ENCODE data around the gene TMEM38A. TPM values are rescaled to one million over a fixed set of nuclear protein-coding genes. Genes with fewer than 3 reads are reported as not detected.
A peak's percentile ranks its signal among the peaks of the same experiment; 100 is the strongest.
"Not testable (repeated sequence)": the region's sequence is repeated elsewhere in the genome, so short reads cannot be mapped to it uniquely, and the experiment has no call there.

Gene TMEM38A
- total RNA-seq, 4 donors from 2014 or later: 3.3 to 7.3 (median 3.6) TPM

DNA sequence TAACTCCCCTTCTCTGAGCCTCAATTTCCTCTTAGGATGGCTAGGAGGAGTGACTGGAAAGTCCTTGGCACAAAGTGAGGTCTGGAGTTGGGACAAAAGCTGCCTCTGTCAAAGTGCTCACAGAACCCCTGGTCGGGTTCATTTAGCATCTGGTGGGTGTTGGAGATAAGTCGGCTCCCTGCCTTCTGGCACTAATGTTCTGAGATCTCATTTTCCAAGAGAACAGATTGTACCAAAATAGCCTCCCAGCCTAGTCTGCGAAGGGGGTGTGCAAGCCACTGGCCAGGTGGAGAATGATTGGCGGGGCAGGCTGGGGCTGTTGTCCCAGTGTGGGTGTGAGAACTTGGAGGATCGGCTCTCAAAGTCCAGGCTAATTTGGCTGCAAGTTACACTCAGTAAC is 38.0 kb downstream of the TMEM38A start:
- Histone ChIP-seq H3K27me3 (no peaks in the 10 kb centered on the region), H3K4me1 (peaks cover 0 to 21% (median 0%) of the 10 kb centered on the region in 4 donors), H3K4me3 (no peak overlapping the region), H3K27ac (peak overlapping the region in 1 of 4 donors; percentile 40), H3K9me3 (peaks cover 0 to 5% (median 0%) of the 10 kb centered on the region in 4 donors), H3K36me3 (no peaks in the 10 kb centered on the region)
- peak; percentile 21 to 68 for DNase-seq (ENCODE audit: low spot score in 2 of 2)
- 44 to 51% methylated on average over 5 of the region's 5 CpGs for WGBS, 2 donors
- peak in 1 of 2 donors; percentile 63 for TF ChIP-seq EP300 (IDR thresholded peaks at IDR 0.05)
- no peak for TF ChIP-seq POLR2A (IDR thresholded peaks at IDR 0.05)

GRCh38 chr19:16702123-16702522 is 41.2 kb downstream of the TMEM38A start:
- peaks cover 0 to 21% (median 0%) of the 10 kb centered on the region in 4 donors for H3K4me1 ChIP-seq
- no peaks in the 10 kb centered on the region for H3K9me3 ChIP-seq
- H3K36me3 ChIP-seq: no peaks in the 10 kb centered on the region
- 21 to 39% methylated on average over 6 of the region's 6 CpGs for WGBS, 2 donors
- DNase-seq (ENCODE audit: low spot score in 2 of 2): peak; percentile 43 to 83
- H3K27me3 ChIP-seq: no peaks in the 10 kb centered on the region
- H3K27ac ChIP-seq: no peak overlapping the region
- TF ChIP-seq POLR2A (IDR thresholded peaks at IDR 0.05) (no peak), EP300 (IDR thresholded peaks at IDR 0.05) (peak in 1 of 2 donors; percentile 79)
- H3K4me3 ChIP-seq: no peak overlapping the region

GRCh38 chr19:16703677-16704076 is 42.7 kb downstream of the TMEM38A start:
- no peak for TF ChIP-seq EP300 (IDR thresholded peaks at IDR 0.05)
- TF ChIP-seq CTCF (IDR thresholded peaks at IDR 0.05): no peak
- no peak for TF ChIP-seq POLR2A (IDR thresholded peaks at IDR 0.05)
- Histone ChIP-seq H3K9me3 (no peaks in the 10 kb centered on the region), H3K4me3 (no peak overlapping the region), H3K27me3 (no peaks in the 10 kb centered on the region), H3K27ac (no peak overlapping the region), H3K4me1 (peaks cover 0 to 21% (median 0%) of the 10 kb centered on the region in 4 donors), H3K36me3 (no peaks in the 10 kb centered on the region)
- no peak for DNase-seq (ENCODE audit: low spot score in 2 of 2)
- 76 to 83% methylated on average over 4 of the region's 4 CpGs for WGBS, 2 donors

DNA sequence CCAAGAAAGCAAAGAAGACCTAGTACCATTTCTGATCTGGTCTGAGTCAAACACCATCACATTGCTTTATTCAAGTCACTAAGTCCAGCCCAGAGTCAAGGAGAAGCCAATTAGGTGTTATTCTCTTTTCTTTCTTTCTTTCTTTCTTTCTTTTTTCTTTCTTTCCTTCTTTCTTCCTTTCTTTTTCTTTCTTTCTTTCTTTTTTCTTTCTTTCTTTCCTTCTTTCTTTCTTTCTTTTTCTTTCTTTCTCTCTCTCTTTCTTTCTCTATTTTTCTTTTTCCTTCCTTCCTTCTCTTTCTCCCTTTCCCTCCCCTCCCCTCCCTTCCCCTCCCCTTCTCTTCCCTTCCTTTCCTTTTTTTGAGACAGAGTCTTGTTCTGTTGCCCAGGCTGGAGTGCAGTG is 49.9 kb downstream of the TMEM38A start:
- DNase-seq (ENCODE audit: low spot score in 2 of 2); H3K36me3 ChIP-seq; H3K27ac ChIP-seq; H3K9me3 ChIP-seq; H3K27me3 ChIP-seq; H3K4me1 ChIP-seq; H3K4me3 ChIP-seq: not testable (repeated sequence)

DNA sequence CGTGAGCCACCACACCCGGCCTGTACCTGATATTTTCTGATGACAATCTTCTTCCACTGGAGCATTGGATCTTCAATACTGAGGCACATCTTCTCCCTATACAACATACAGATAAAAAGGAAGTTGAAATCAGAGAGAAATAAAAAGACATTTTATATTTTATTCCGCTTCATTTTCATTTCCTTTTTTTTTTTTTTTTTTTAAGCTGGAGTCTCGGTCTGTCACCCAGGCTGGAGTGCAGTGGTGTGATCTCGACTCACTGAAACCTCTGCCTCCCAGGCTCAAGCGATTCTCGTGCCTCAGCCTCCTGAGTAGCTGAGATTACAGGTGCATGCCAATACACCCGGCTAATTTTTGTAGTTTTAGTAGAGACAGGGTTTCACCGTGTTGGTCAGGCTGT is 51.4 kb downstream of the TMEM38A start:
- not testable (repeated sequence) for H3K27me3 ChIP-seq; H3K9me3 ChIP-seq; H3K4me1 ChIP-seq; H3K4me3 ChIP-seq; H3K27ac ChIP-seq; DNase-seq (ENCODE audit: low spot score in 2 of 2); H3K36me3 ChIP-seq
- WGBS, 2 donors: 59 to 78% methylated on average over 9 of the region's 9 CpGs

DNA sequence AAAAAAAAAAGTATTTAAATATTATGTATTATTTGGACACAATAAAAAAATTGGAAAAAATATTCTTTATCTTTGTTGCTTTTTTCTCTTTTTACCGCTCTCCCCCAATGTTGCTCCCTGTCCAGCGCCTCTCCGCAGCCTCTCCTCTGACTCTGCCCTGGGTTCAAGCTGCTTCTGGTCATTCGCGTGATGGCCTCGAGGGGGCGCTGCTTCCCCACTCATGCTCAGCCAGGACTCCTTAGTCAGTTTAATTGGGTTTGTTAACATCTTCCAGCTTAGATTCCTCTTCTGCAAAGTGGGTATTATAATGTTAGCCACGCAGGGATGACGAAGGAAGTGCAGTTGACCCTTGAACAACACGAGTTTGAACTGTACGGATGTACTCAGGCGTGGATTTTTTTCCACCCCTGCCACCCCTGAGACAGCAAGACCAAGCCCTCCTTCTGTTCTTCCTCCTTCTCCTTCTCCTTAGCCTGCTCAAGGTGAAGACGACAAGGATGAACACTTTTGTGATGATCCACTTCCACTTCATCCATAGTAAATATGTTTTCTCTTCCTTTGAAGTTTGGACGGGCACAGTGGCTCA is 53.9 kb downstream of the TMEM38A start:
- Histone ChIP-seq H3K27me3 (no peaks in the 10 kb centered on the region), H3K9me3 (no peaks in the 10 kb centered on the region), H3K36me3 (no peaks in the 10 kb centered on the region), H3K27ac (no peak overlapping the region), H3K4me3 (no peak overlapping the region), H3K4me1 (peaks cover 0 to 7% (median 0%) of the 10 kb centered on the region in 4 donors)
- peak; percentile 27 to 54 for DNase-seq (ENCODE audit: low spot score in 2 of 2)
- TF ChIP-seq POLR2A (IDR thresholded peaks at IDR 0.05): no peak
- TF ChIP-seq CTCF (IDR thresholded peaks at IDR 0.05): peak; percentile 56 to 78 (median 64)
- 19 to 21% methylated on average over 14 of the region's 14 CpGs for WGBS, 2 donors

DNA sequence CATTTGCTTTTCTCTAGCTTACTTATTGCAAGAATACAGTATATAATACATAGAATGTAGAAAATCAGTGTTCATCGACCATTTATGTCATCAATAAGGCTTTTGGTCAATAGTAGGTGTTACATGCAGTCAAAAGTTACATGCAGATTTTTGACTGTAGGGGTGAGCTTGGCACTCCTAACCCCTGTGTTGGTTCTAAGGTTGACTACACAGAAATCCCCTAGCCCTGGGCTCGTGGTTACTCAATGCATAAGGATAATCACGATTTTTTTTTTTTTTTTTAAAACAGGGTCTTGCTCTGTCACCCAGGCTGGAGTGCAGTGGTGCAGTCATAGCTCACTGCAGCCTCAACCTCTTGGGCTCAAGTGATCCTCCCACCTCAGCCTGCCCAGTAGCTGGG is 54.7 kb downstream of the TMEM38A start:
- Histone ChIP-seq H3K27ac (no peak overlapping the region), H3K27me3 (no peaks in the 10 kb centered on the region), H3K36me3 (no peaks in the 10 kb centered on the region), H3K4me1 (peaks cover 0 to 9% (median 0%) of the 10 kb centered on the region in 4 donors), H3K4me3 (no peak overlapping the region), H3K9me3 (no peaks in the 10 kb centered on the region)
- WGBS, 2 donors: 73 to 80% methylated on average over 3 of the region's 3 CpGs
- DNase-seq (ENCODE audit: low spot score in 2 of 2): no peak
- no peak for TF ChIP-seq POLR2A (IDR thresholded peaks at IDR 0.05)
- TF ChIP-seq EP300 (IDR thresholded peaks at IDR 0.05): no peak
- no peak for TF ChIP-seq CTCF (IDR thresholded peaks at IDR 0.05)
